Measurements from ENCODE around the gene HS3ST3B1.

HS3ST3B1 gene

GRCh38 chr17:14321476-14321949, 20.6 kb downstream of the HS3ST3B1 start:
- no peak for DNase-seq (ENCODE audit: low spot score)

- no peak for DNase-seq (ENCODE audit: low spot score)
Observed at GRCh38 chr17:14321980-14322776, 21.3 kb downstream of the HS3ST3B1 start.

GRCh38 chr17:14323522-14323981, 22.7 kb downstream of the HS3ST3B1 start:
- no peak for DNase-seq (ENCODE audit: low spot score)

GRCh38 chr17:14325618-14326167, 24.8 kb downstream of the HS3ST3B1 start:
- no peak for DNase-seq (ENCODE audit: low spot score)

- no peak for DNase-seq (ENCODE audit: low spot score)
Observed at GRCh38 chr17:14329900-14330491, 29.1 kb downstream of the HS3ST3B1 start.

- DNase-seq (ENCODE audit: low spot score): no peak
Observed at GRCh38 chr17:14330492-14330962, 29.6 kb downstream of the HS3ST3B1 start.

GRCh38 chr17:14331225-14331981, 30.5 kb downstream of the HS3ST3B1 start:
- DNase-seq (ENCODE audit: low spot score): no peak

GRCh38 chr17:14331982-14332298, 31.1 kb downstream of the HS3ST3B1 start:
- no peak for DNase-seq (ENCODE audit: low spot score)

- no peak for DNase-seq (ENCODE audit: low spot score)
Observed at GRCh38 chr17:14332331-14332730, 31.4 kb downstream of the HS3ST3B1 start.

GRCh38 chr17:14333506-14333905, 32.6 kb downstream of the HS3ST3B1 start:
- DNase-seq (ENCODE audit: low spot score): no peak

GRCh38 chr17:14334276-14334840, 33.5 kb downstream of the HS3ST3B1 start:
- no peak for DNase-seq (ENCODE audit: low spot score)

- DNase-seq (ENCODE audit: low spot score): no peak
Observed at GRCh38 chr17:14334919-14335318, 34.0 kb downstream of the HS3ST3B1 start.

- DNase-seq (ENCODE audit: low spot score): no peak
Observed at GRCh38 chr17:14336418-14336817, 35.5 kb downstream of the HS3ST3B1 start.

GRCh38 chr17:14337596-14338079, 36.8 kb downstream of the HS3ST3B1 start:
- no peak for DNase-seq (ENCODE audit: low spot score)

- no peak for DNase-seq (ENCODE audit: low spot score)
Observed at GRCh38 chr17:14340857-14341754, 40.2 kb downstream of the HS3ST3B1 start.

- no peak for DNase-seq (ENCODE audit: low spot score)
Observed at GRCh38 chr17:14341866-14342265, 41.0 kb downstream of the HS3ST3B1 start.

GRCh38 chr17:14346801-14347200, 45.9 kb downstream of the HS3ST3B1 start:
- DNase-seq (ENCODE audit: low spot score): no peak

GRCh38 chr17:14351493-14351892, 50.6 kb downstream of the HS3ST3B1 start:
- no peak for DNase-seq (ENCODE audit: low spot score)

GRCh38 chr17:14352136-14352535, 51.3 kb downstream of the HS3ST3B1 start:
- DNase-seq (ENCODE audit: low spot score): no peak

- DNase-seq (ENCODE audit: low spot score): peak; percentile 19
Observed at GRCh38 chr17:14353861-14354474, 53.1 kb downstream of the HS3ST3B1 start.
